Trophoblast cell (in vitro differentiated cells and primary cell): Measurements from ENCODE around the gene SEMA3F.
A peak's percentile ranks its signal among the peaks of the same experiment; 100 is the strongest.

Experiments used
- DNase-seq, 2 donors: peaks; one replicate each; pipeline ENCODE4 v3.0.0-alpha.2; 2016
- H2AFZ ChIP-seq: 2 replicates; pipeline ENCODE4 v1.6.1; 2013; ENCODE audit warnings: low read length, moderate library complexity, mild to moderate bottlenecking; ENCODE audit not compliant: insufficient read depth, poor library complexity
- H2AK5ac ChIP-seq: 2 replicates; pipeline ENCODE4 v1.6.1; 2013; ENCODE audit warnings: mild to moderate bottlenecking, low read length
- H2BK120ac ChIP-seq: 2 replicates; pipeline ENCODE4 v1.6.1; 2013; ENCODE audit warnings: low read length, mild to moderate bottlenecking, moderate library complexity; ENCODE audit not compliant: insufficient read depth, poor library complexity
- H2BK12ac ChIP-seq: 2 replicates; pipeline ENCODE4 v1.6.1; 2013; ENCODE audit warnings: mild to moderate bottlenecking, low read length, moderate library complexity
- H2BK5ac ChIP-seq: 2 replicates; pipeline ENCODE4 v1.6.1; 2013; ENCODE audit warnings: low read length, low read depth, moderate library complexity, mild to moderate bottlenecking; ENCODE audit not compliant: poor library complexity
- H3K14ac ChIP-seq: 2 replicates; pipeline ENCODE4 v1.6.1; 2013; ENCODE audit warnings: mild to moderate bottlenecking, low read length
- H3K18ac ChIP-seq: 2 replicates; pipeline ENCODE4 v1.6.1; 2013; ENCODE audit warnings: mild to moderate bottlenecking, low read length
- H3K23ac ChIP-seq: 2 replicates; pipeline ENCODE4 v1.6.1; 2013; ENCODE audit warnings: low read length
- H3K27ac ChIP-seq: 2 replicates; pipeline ENCODE4 v1.5.1; 2013; ENCODE audit warnings: low read depth, mild to moderate bottlenecking, inconsistent platforms, low read length, moderate library complexity
- H3K27me3 ChIP-seq: 2 replicates; pipeline ENCODE4 v1.6.1; 2013; ENCODE audit warnings: inconsistent platforms, mild to moderate bottlenecking, low read length, moderate library complexity; ENCODE audit not compliant: insufficient read depth
- H3K36me3 ChIP-seq, 2 experiments: 1 replicate in 1 of 2; 2 replicates in 1 of 2; pipeline ENCODE4 v1.6.1; 2013; ENCODE audit warnings: low read length in 2 of 2, mild to moderate bottlenecking in 2 of 2, moderate library complexity in 1 of 2; ENCODE audit not compliant: insufficient read depth in 2 of 2, control insufficient read depth in 1 of 2
- H3K4ac ChIP-seq: 2 replicates; pipeline ENCODE4 v1.6.1; 2013; ENCODE audit warnings: low read depth, mild to moderate bottlenecking, low read length, moderate library complexity
- H3K4me1 ChIP-seq, 2 experiments: 1 replicate in 1 of 2; 2 replicates in 1 of 2; pipeline ENCODE4 v1.6.1; 2013; ENCODE audit warnings: low read length in 2 of 2, mild to moderate bottlenecking in 2 of 2, moderate library complexity in 1 of 2; ENCODE audit not compliant: insufficient read depth in 2 of 2, control insufficient read depth in 1 of 2
- H3K4me2 ChIP-seq: 2 replicates; pipeline ENCODE4 v1.6.1; 2013; ENCODE audit warnings: inconsistent platforms, mild to moderate bottlenecking, low read length, moderate library complexity
- H3K4me3 ChIP-seq: 2 replicates; pipeline ENCODE4 v1.5.1; 2013; ENCODE audit warnings: mild to moderate bottlenecking, low read depth, low read length, inconsistent platforms
- H3K79me1 ChIP-seq: one replicate; pipeline ENCODE4 v1.6.1; 2013; ENCODE audit warnings: low read length
- H3K79me2 ChIP-seq: 2 replicates; pipeline ENCODE4 v1.6.1; 2013; ENCODE audit warnings: low read length, mild to moderate bottlenecking; ENCODE audit not compliant: control insufficient read depth, insufficient read depth, poor library complexity
- H3K9ac ChIP-seq: 2 replicates; pipeline ENCODE4 v1.6.1; 2013; ENCODE audit warnings: mild to moderate bottlenecking, low read length
- H3K9me3 ChIP-seq: 2 replicates; pipeline ENCODE4 v1.6.1; 2013; ENCODE audit warnings: low read depth, mild to moderate bottlenecking, control low read depth, inconsistent platforms, low read length; ENCODE audit not compliant: insufficient read depth
- H4K12ac ChIP-seq: 2 replicates; pipeline ENCODE4 v1.6.1; 2013; ENCODE audit warnings: low read depth, mild to moderate bottlenecking, low read length, moderate library complexity
- H4K8ac ChIP-seq: 2 replicates; pipeline ENCODE4 v1.6.1; 2013; ENCODE audit warnings: low read depth, mild to moderate bottlenecking, low read length, moderate library complexity
- H4K91ac ChIP-seq: one replicate; pipeline ENCODE4 v1.6.1; 2013; ENCODE audit warnings: low read depth, mild to moderate bottlenecking, low read length, moderate library complexity
- WGBS: extraction: QIAGEN DNeasy Blood & Tissue Kit; methylation state at CpG from one replicate; pipeline ENCODE4 v1.1.7; 2013; ENCODE audit warnings: missing lambda C conversion rate; ENCODE audit not compliant: insufficient read length, insufficient coverage; ENCODE audit errors: extremely low coverage; 5-methylcytosine and 5-hydroxymethylcytosine counted together

The SEMA3F gene

GRCh38 chr3:50174517-50174895, 19.4 kb downstream of the SEMA3F start:
- Histone ChIP-seq H2BK120ac (no peak overlapping the region), H3K9me3 (peaks cover 3% of the 10 kb centered on the region), H4K8ac (no peak overlapping the region), H4K12ac (no peak overlapping the region), H3K79me1 (no peaks in the 10 kb centered on the region), H2BK5ac (no peak overlapping the region), H3K79me2 (no peaks in the 10 kb centered on the region), H3K4me3 (no peak overlapping the region), H3K4ac (no peak overlapping the region), H3K4me1 (no peaks in the 10 kb centered on the region), H3K9ac (no peak overlapping the region), H2AFZ (no peak overlapping the region), H3K18ac (no peak overlapping the region), H2AK5ac (no peak overlapping the region), H3K23ac (no peak overlapping the region), H3K27me3 (no peaks in the 10 kb centered on the region), H2BK12ac (no peak overlapping the region), H4K91ac (no peak overlapping the region), H3K4me2 (no peak overlapping the region), H3K27ac (no peak overlapping the region), H3K14ac (no peak overlapping the region), H3K36me3 (peaks cover 33 to 38% of the 10 kb centered on the region in 2 experiments)
- no peak for DNase-seq
- WGBS: no CpG with 5 or more reads among the region's 7 CpGs

- no peak overlapping the region for H2AFZ ChIP-seq
- H4K12ac ChIP-seq: no peak overlapping the region
- no peaks in the 10 kb centered on the region for H3K4me1 ChIP-seq
- H3K4ac ChIP-seq: no peak overlapping the region
- no peaks in the 10 kb centered on the region for H3K79me2 ChIP-seq
- no peak overlapping the region for H3K18ac ChIP-seq
- peaks cover 33 to 38% of the 10 kb centered on the region in 2 experiments for H3K36me3 ChIP-seq
- peaks cover 3% of the 10 kb centered on the region for H3K9me3 ChIP-seq
- no peak overlapping the region for H3K27ac ChIP-seq
- H3K79me1 ChIP-seq: no peaks in the 10 kb centered on the region
- H3K14ac ChIP-seq: no peak overlapping the region
- H4K8ac ChIP-seq: no peak overlapping the region
- no peak overlapping the region for H3K4me2 ChIP-seq
- H2AK5ac ChIP-seq: no peak overlapping the region
- no peak overlapping the region for H3K23ac ChIP-seq
- DNase-seq: no peak
- no peak overlapping the region for H2BK120ac ChIP-seq
- H4K91ac ChIP-seq: no peak overlapping the region
- no CpG with 5 or more reads among the region's 17 CpGs for WGBS
- no peak overlapping the region for H2BK5ac ChIP-seq
- no peak overlapping the region for H2BK12ac ChIP-seq
- H3K9ac ChIP-seq: no peak overlapping the region
- H3K4me3 ChIP-seq: no peak overlapping the region
- H3K27me3 ChIP-seq: no peaks in the 10 kb centered on the region
These were observed 19.9 kb downstream of the SEMA3F start for GRCh38 chr3:50174947-50175524.

GRCh38 chr3:50177346-50177745, 22.2 kb downstream of the SEMA3F start:
- Histone ChIP-seq H3K79me2 (no peaks in the 10 kb centered on the region), H2AFZ (no peak overlapping the region), H3K79me1 (no peaks in the 10 kb centered on the region), H2BK5ac (no peak overlapping the region), H2AK5ac (no peak overlapping the region), H4K91ac (no peak overlapping the region), H2BK120ac (no peak overlapping the region), H3K36me3 (peaks cover 38 to 41% of the 10 kb centered on the region in 2 experiments), H3K4me3 (no peak overlapping the region), H2BK12ac (no peak overlapping the region), H4K8ac (no peak overlapping the region), H3K9ac (no peak overlapping the region), H3K14ac (no peak overlapping the region), H3K4me1 (peaks cover 0 to under 1% of the 10 kb centered on the region in 2 experiments), H3K4me2 (no peak overlapping the region), H4K12ac (no peak overlapping the region), H3K9me3 (peaks cover 2% of the 10 kb centered on the region), H3K4ac (no peak overlapping the region), H3K27me3 (no peaks in the 10 kb centered on the region), H3K27ac (no peak overlapping the region), H3K18ac (no peak overlapping the region), H3K23ac (no peak overlapping the region)
- WGBS: no CpG with 5 or more reads among the region's 2 CpGs
- no peak for DNase-seq

DNA sequence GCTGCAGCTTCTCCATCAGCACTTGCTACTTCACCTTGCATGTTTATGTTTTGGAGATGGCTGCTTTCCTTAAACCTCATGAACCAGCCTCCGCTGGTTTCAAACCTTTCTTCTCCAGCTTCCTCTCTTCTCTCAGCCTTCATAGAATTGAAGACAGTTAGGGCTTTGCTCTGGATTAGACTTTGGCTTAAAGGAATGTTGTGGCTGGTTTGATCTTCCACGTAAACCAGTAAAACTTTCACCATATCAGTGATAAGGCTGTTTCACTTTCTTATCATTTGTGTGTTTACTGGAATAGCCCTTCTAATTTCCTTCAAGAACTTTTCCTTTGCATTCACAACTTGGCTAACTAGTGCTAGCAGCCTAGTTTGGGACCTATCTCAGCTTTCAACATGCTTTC, 24.6 kb downstream of the SEMA3F start:
- Histone ChIP-seq H2AFZ (no peak overlapping the region), H3K9ac (no peak overlapping the region), H3K18ac (no peak overlapping the region), H3K4ac (no peak overlapping the region), H3K4me3 (no peak overlapping the region), H3K4me2 (no peak overlapping the region), H2AK5ac (no peak overlapping the region), H4K8ac (no peak overlapping the region), H4K12ac (no peak overlapping the region), H2BK5ac (no peak overlapping the region), H3K79me1 (no peaks in the 10 kb centered on the region), H3K9me3 (peaks cover 2% of the 10 kb centered on the region), H3K79me2 (no peaks in the 10 kb centered on the region), H4K91ac (no peak overlapping the region), H2BK120ac (no peak overlapping the region), H2BK12ac (no peak overlapping the region), H3K27me3 (no peaks in the 10 kb centered on the region), H3K36me3 (peaks cover 36 to 38% of the 10 kb centered on the region in 2 experiments), H3K4me1 (peaks cover 13 to 14% of the 10 kb centered on the region in 2 experiments), H3K23ac (no peak overlapping the region), H3K14ac (no peak overlapping the region), H3K27ac (no peak overlapping the region)
- DNase-seq: peak in 1 of 2 donors; percentile 15
- WGBS: no CpG with 5 or more reads among the region's 2 CpGs
